HCT116 (cell line): ENCODE results near the gene HPS3. TPM values are rescaled to one million over a fixed set of nuclear protein-coding genes. Genes with fewer than 3 reads are reported as not detected.

Experiments used
- ATAC-seq: fragments of 200-7000 bp; cut with Tn5 transposase; 2 replicates; pipeline ENCODE4 v1.9.1; 2020; ENCODE audit warnings: mild to moderate bottlenecking, moderate library complexity
- BruUV-seq: library from RNA; stranded (reverse); fragments of 400-500 nt; replicated peaks from 2 replicates; lab custom pipeline; 2021; lab: Mats Ljungman, UMichigan
- CTCF ChIA-PET: fragments of 300-600 bp; sonication (Branson Sonifier 250); formaldehyde crosslinking; loops from one replicate; lab custom pipeline; 2021; ENCODE audit warnings: antibody characterized with exemption; lab: Charles Lee
- POLR2A ChIA-PET: fragments of 300-600, 350-600 bp; sonication (Branson Sonifier 250); formaldehyde crosslinking; loops from one replicate; lab custom pipeline; 2021; ENCODE audit warnings: antibody characterized with exemption; lab: Charles Lee
- RAD21 ChIA-PET, 2 experiments: fragments of 300-600 bp; sonication (Branson Sonifier 250); formaldehyde crosslinking; loops; one replicate each; lab custom pipeline; 2023; ENCODE audit warnings: low total read pairs in 2 of 2; ENCODE audit not compliant: uncharacterized antibody in 2 of 2, unreplicated experiment in 2 of 2, low non-redundant PET in 1 of 2; lab: Charles Lee
- DNase-seq: peaks from one replicate; pipeline ENCODE4 v3.0.0-alpha.2; 2010; ENCODE audit warnings: low read depth, low spot score
- H2AFZ ChIP-seq: fragments of 200-600 bp; shearing (Covaris generic), sonication (generic); 2 replicates; pipeline ENCODE4 v1.6.1; 2017; ENCODE audit warnings: low read depth, mixed run types, mixed read lengths, antibody characterized with exemption, low read length; ENCODE audit not compliant: poor library complexity, severe bottlenecking
- H3K27ac ChIP-seq: 2 replicates; pipeline ENCODE4 v1.5.1; 2012; ENCODE audit warnings: low read depth, low read length
- H3K27me3 ChIP-seq: fragments of 200-600 bp; sonication (generic); 2 replicates; pipeline ENCODE4 v1.6.1; 2016; ENCODE audit warnings: mixed run types, low read length, mixed read lengths; ENCODE audit not compliant: insufficient read depth
- H3K36me3 ChIP-seq, 2 experiments: fragments of 200-500 bp in 1 of 2; fragments of 200-600 bp in 1 of 2; sonication (Bioruptor generic) in 1 of 2; sonication (generic) in 1 of 2; 2 replicates each; pipeline versions ENCODE4 v1.5.1 to v1.6.1; 2014 to 2016; ENCODE audit warnings: low read length in 2 of 2, inconsistent platforms in 1 of 2, mixed read lengths in 1 of 2, mixed run types in 1 of 2; ENCODE audit not compliant: insufficient read depth in 2 of 2, control insufficient read depth in 1 of 2
- H3K4me1 ChIP-seq, 2 experiments: fragments of 200-600 bp in 1 of 2; sonication (generic) in 1 of 2; 2 replicates each; pipeline versions ENCODE4 v1.5.1 to v1.6.1; 2012 to 2017; ENCODE audit warnings: low read length in 2 of 2, inconsistent platforms in 1 of 2, mild to moderate bottlenecking in 1 of 2, mixed read lengths in 1 of 2, mixed run types in 1 of 2, moderate library complexity in 1 of 2; ENCODE audit not compliant: insufficient read depth in 2 of 2, control insufficient read depth in 1 of 2
- H3K4me2 ChIP-seq: fragments of 200-600 bp; sonication (generic); 2 replicates; pipeline ENCODE4 v1.6.1; 2017; ENCODE audit warnings: mixed run types, low read length, mixed read lengths
- H3K4me3 ChIP-seq, 2 experiments: fragments of 200-600 bp in 1 of 2; sonication (generic) in 1 of 2; replicated peaks in 1 of 2; 2 replicates each; pipeline ENCODE4 v1.5.1; 2011 to 2016; ENCODE audit warnings: low read length in 2 of 2, control low read depth in 1 of 2, low read depth in 1 of 2, mild to moderate bottlenecking in 1 of 2, mixed read lengths in 1 of 2, mixed run types in 1 of 2
- H3K79me2 ChIP-seq: fragments of 200-600 bp; sonication (generic); 2 replicates; pipeline ENCODE4 v1.6.1; 2017; ENCODE audit warnings: mild to moderate bottlenecking, mixed run types, low read length, moderate library complexity, mixed read lengths; ENCODE audit not compliant: insufficient read depth
- H3K9ac ChIP-seq: fragments of 200-600 bp; sonication (generic); 2 replicates; pipeline ENCODE4 v1.6.1; 2016; ENCODE audit warnings: low read length, mixed read lengths
- H3K9me2 ChIP-seq: fragments of 200-600 bp; sonication (generic), shearing (Covaris generic); 2 replicates; pipeline ENCODE4 v1.6.1; 2017; ENCODE audit warnings: mixed run types, mild to moderate bottlenecking, moderate library complexity; ENCODE audit not compliant: insufficient read depth
- H3K9me3 ChIP-seq, 2 experiments: fragments of 200-500 bp in 1 of 2; fragments of 200-600 bp in 1 of 2; sonication (Bioruptor generic) in 1 of 2; sonication (generic) in 1 of 2; 2 replicates each; pipeline ENCODE4 v1.6.1; 2014 to 2017; ENCODE audit warnings: low read length in 2 of 2, mixed read lengths in 2 of 2, inconsistent platforms in 1 of 2, low read depth in 1 of 2, mild to moderate bottlenecking in 1 of 2, mixed run types in 1 of 2, moderate library complexity in 1 of 2; ENCODE audit not compliant: control insufficient read depth in 1 of 2, insufficient read depth in 1 of 2
- H4K20me1 ChIP-seq: fragments of 200-600 bp; sonication (generic), shearing (Covaris generic); 2 replicates; pipeline ENCODE4 v1.6.1; 2017; ENCODE audit warnings: mixed run types, mild to moderate bottlenecking, moderate library complexity; ENCODE audit not compliant: insufficient read depth
- EZH2 ChIP-seq: fragments of 200-600 bp; sonication (generic); IDR thresholded peaks from 2 replicates; pipeline ENCODE4 v1.6.1; 2017; ENCODE audit warnings: antibody characterized with exemption, mixed run types
- EZH2phosphoT487 ChIP-seq: fragments of 200-600 bp; IDR thresholded peaks from 2 replicates; pipeline ENCODE4 v1.6.1; 2018; ENCODE audit warnings: antibody characterized with exemption, borderline replicate concordance
- FOSL1 ChIP-seq: IDR thresholded peaks from 2 replicates; pipeline ENCODE4 v1.6.1; 2012; ENCODE audit warnings: low read depth
- JUND ChIP-seq: IDR thresholded peaks from 2 replicates; pipeline ENCODE4 v1.6.1; 2012
- POLR2AphosphoS5 ChIP-seq: IDR thresholded peaks from 2 replicates; pipeline ENCODE4 v1.6.1; 2011; ENCODE audit warnings: mild to moderate bottlenecking, low read depth, low read length, moderate library complexity
- RAD21 ChIP-seq: IDR thresholded peaks from 2 replicates; pipeline ENCODE4 v1.6.1; 2012; ENCODE audit warnings: low read depth, mild to moderate bottlenecking
- SIN3A ChIP-seq: IDR thresholded peaks from 2 replicates; pipeline ENCODE4 v1.6.1; 2012; ENCODE audit warnings: low read depth
- SP1 ChIP-seq: IDR thresholded peaks from 2 replicates; pipeline ENCODE4 v1.6.1; 2012; ENCODE audit warnings: low read depth
- TCF7L2 ChIP-seq: IDR thresholded peaks from 2 replicates; pipeline ENCODE4 v1.7.0; 2011; ENCODE audit warnings: borderline replicate concordance, inconsistent platforms; ENCODE audit not compliant: insufficient read depth, insufficient read length; ENCODE audit errors: extremely low read depth
- ZNF274 ChIP-seq: fragments of 200-500 bp; sonication (Bioruptor generic); IDR thresholded peaks from 2 replicates; pipeline ENCODE4 v1.6.1; 2014; ENCODE audit warnings: mild to moderate bottlenecking, low read depth, low read length, inconsistent platforms
- intact Hi-C: fragments of 100-400 bp; cut with micrococcal nuclease; formaldehyde crosslinking; loops from 2 replicates; pipeline ENCODE4 v1.10.0; 2022
- total RNA-seq: library from RNA; stranded (reverse); gene quantifications from one replicate; pipeline ENCODE4 v1.2.1, GENCODE V29; 2021; ENCODE audit not compliant: unreplicated experiment
- TF ChIP-seq, protein P1 (sequence below): IDR thresholded peaks from 2 replicates; pipeline ENCODE4 v1.6.1; 2012
- TF ChIP-seq, protein P2 (sequence below), 3 experiments: fragments of 200-600 bp in 1 of 3; sonication (generic) in 1 of 3; IDR thresholded peaks in 2 of 3; conservative IDR thresholded peaks in 1 of 3; 2 replicates each; pipeline ENCODE4 v1.5.1; 2012 to 2017; ENCODE audit warnings: low read depth in 2 of 3, low read length in 2 of 3, antibody characterized with exemption in 1 of 3, borderline replicate concordance in 1 of 3, control low read depth in 1 of 3, mild to moderate bottlenecking in 1 of 3, mixed read lengths in 1 of 3, mixed run types in 1 of 3, moderate library complexity in 1 of 3; ENCODE audit not compliant: insufficient read depth in 1 of 3
- TF ChIP-seq, protein P3 (sequence below): IDR thresholded peaks from 2 replicates; pipeline ENCODE4 v1.6.1; 2012; ENCODE audit warnings: low read depth
- TF ChIP-seq, protein P4 (sequence below): IDR thresholded peaks from 2 replicates; pipeline ENCODE4 v1.6.1; 2012

HPS3 gene
- total RNA-seq, 1 experiment from 2014 or later = 17.1 TPM

DNA sequence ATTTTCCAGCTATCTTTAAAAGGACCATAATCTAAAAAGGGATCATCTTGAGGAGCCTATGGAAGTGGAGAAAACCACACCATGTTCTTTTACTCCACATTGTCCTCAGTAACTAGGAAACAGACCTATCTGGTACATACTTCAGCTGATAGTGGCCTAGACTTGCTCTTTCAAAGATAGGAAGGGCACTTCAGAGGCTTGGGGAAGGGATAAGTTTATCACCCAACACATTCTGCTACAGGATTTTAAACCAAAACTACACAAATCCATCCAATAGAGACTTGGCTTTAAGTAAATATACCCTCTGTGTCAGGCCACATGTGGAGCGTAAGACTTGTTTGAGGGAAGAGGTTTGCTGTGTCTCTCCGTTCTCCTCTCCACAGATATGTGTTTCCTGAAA lies 56.8 kb downstream of the HPS3 start:
- CTCF ChIA-PET = no interaction called here
- DNase-seq = no peak
- Histone ChIP-seq H3K9me2 (no peaks in the 10 kb centered on the region), H3K9ac (no peak overlapping the region), H3K4me2 (no peak overlapping the region), H4K20me1 (no peaks in the 10 kb centered on the region), H3K36me3 (no peaks in the 10 kb centered on the region), H3K27me3 (no peaks in the 10 kb centered on the region), H3K4me1 (no peaks in the 10 kb centered on the region), H3K4me3 (no peak overlapping the region), H3K79me2 (no peaks in the 10 kb centered on the region), H3K27ac (no peak overlapping the region), H2AFZ (no peak overlapping the region), H3K9me3 (no peaks in the 10 kb centered on the region)
- TF ChIP-seq, protein P1, sequence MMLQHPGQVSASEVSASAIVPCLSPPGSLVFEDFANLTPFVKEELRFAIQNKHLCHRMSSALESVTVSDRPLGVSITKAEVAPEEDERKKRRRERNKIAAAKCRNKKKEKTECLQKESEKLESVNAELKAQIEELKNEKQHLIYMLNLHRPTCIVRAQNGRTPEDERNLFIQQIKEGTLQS = no peak
- TF ChIP-seq TCF7L2 (no peak), ZNF274 (no peak), EZH2 (no peak), EZH2phosphoT487 (no peak), POLR2AphosphoS5 (no peak), SIN3A (no peak), RAD21 (no peak), SP1 (no peak), FOSL1 (no peak), JUND (no peak)
- TF ChIP-seq, protein P2, sequence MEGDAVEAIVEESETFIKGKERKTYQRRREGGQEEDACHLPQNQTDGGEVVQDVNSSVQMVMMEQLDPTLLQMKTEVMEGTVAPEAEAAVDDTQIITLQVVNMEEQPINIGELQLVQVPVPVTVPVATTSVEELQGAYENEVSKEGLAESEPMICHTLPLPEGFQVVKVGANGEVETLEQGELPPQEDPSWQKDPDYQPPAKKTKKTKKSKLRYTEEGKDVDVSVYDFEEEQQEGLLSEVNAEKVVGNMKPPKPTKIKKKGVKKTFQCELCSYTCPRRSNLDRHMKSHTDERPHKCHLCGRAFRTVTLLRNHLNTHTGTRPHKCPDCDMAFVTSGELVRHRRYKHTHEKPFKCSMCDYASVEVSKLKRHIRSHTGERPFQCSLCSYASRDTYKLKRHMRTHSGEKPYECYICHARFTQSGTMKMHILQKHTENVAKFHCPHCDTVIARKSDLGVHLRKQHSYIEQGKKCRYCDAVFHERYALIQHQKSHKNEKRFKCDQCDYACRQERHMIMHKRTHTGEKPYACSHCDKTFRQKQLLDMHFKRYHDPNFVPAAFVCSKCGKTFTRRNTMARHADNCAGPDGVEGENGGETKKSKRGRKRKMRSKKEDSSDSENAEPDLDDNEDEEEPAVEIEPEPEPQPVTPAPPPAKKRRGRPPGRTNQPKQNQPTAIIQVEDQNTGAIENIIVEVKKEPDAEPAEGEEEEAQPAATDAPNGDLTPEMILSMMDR (IDR thresholded peaks at IDR 0.05 in 2 of 3, conservative IDR thresholded peaks at IDR 0.05 in 1 of 3; ENCODE audit: borderline replicate concordance in 1 of 3, insufficient read depth in 1 of 3, low read depth in 2 of 3, low read length in 2 of 3) = no peak
- TF ChIP-seq, protein P3, sequence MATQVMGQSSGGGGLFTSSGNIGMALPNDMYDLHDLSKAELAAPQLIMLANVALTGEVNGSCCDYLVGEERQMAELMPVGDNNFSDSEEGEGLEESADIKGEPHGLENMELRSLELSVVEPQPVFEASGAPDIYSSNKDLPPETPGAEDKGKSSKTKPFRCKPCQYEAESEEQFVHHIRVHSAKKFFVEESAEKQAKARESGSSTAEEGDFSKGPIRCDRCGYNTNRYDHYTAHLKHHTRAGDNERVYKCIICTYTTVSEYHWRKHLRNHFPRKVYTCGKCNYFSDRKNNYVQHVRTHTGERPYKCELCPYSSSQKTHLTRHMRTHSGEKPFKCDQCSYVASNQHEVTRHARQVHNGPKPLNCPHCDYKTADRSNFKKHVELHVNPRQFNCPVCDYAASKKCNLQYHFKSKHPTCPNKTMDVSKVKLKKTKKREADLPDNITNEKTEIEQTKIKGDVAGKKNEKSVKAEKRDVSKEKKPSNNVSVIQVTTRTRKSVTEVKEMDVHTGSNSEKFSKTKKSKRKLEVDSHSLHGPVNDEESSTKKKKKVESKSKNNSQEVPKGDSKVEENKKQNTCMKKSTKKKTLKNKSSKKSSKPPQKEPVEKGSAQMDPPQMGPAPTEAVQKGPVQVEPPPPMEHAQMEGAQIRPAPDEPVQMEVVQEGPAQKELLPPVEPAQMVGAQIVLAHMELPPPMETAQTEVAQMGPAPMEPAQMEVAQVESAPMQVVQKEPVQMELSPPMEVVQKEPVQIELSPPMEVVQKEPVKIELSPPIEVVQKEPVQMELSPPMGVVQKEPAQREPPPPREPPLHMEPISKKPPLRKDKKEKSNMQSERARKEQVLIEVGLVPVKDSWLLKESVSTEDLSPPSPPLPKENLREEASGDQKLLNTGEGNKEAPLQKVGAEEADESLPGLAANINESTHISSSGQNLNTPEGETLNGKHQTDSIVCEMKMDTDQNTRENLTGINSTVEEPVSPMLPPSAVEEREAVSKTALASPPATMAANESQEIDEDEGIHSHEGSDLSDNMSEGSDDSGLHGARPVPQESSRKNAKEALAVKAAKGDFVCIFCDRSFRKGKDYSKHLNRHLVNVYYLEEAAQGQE = no peak
- TF ChIP-seq, protein P4, sequence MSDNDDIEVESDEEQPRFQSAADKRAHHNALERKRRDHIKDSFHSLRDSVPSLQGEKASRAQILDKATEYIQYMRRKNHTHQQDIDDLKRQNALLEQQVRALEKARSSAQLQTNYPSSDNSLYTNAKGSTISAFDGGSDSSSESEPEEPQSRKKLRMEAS = no peak
- POLR2A ChIA-PET = no interaction called here
- ATAC-seq = no peak
- no TSS peak for BruUV-seq
- intact Hi-C loops = no loop called here
- RAD21 ChIA-PET = no interaction called here
